ENCODE data around the gene DYNC1LI1.

The DYNC1LI1 gene

DNA sequence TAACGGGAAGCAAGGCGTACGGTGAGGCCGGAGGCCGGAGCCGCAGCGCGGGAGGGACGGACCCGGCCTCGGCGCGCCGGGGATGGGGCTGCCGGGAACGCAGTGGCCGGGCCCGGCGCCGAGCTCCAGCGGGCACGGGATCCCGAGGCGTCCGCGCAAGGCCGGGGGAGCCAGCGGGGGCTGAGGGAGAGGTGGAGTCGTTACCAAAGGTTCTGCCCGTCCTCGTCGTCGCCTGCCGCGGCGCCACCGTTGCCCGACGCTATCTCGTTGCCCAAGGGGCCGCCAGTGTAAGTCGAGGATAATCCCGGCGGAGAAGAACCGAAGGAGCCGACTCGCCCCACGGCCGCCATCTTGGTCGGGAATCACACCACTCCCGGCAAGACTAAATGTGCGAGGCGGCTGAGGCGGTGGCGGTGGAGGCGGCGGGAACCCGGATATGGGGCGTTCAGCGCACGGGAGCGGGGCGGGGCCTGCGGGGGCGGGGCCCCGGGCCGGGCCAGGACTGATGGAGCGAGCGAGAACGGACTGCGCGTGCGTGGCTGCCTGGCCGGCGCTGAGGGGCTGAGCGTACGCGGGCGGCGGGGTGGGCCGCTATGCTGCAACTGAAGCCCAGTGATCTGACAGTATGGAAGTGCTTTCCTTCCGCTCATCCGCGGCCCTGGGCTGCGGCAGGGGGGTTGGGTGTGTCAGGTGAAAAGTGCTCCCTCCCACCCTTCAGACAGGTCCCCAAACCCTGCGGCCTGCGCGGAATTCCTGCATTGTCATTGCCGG, at the start of gene DYNC1LI1:
Gene DYNC1LI1 (minus strand): TSS at position 438 of the 771 bp plus-strand sequence. CDS start 88 bp downstream, at position 350.
- peak; percentile 95 for DNase-seq (ENCODE audit: low spot score)

DNA sequence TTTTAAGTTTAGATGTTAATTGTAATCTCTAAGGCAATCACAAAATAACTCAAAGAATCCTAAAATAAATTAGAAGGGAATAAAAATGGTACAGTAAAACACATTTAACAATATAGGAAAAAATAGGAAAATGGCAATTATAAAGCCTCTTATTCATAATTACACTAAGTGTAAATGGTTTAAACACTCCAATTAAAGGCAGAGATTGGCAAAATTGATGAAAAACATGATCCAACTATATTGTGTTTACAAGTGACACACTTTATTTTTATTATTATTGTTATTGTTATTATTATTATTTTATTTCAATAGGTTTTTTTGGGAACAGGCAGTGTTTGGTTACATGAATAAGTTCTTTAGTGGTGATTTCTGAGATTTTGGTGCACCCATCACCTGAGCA, 48.7 kb upstream of the DYNC1LI1 start:
- DNase-seq (ENCODE audit: low spot score): no peak

- DNase-seq (ENCODE audit: low spot score): no peak
Observed at GRCh38 chr3:32616267-32616962, 45.8 kb upstream of the DYNC1LI1 start.

GRCh38 chr3:32614956-32615355, 44.3 kb upstream of the DYNC1LI1 start:
- no peak for DNase-seq (ENCODE audit: low spot score)

- no peak for DNase-seq (ENCODE audit: low spot score)
Observed at GRCh38 chr3:32613183-32613582, 42.5 kb upstream of the DYNC1LI1 start.

DNA sequence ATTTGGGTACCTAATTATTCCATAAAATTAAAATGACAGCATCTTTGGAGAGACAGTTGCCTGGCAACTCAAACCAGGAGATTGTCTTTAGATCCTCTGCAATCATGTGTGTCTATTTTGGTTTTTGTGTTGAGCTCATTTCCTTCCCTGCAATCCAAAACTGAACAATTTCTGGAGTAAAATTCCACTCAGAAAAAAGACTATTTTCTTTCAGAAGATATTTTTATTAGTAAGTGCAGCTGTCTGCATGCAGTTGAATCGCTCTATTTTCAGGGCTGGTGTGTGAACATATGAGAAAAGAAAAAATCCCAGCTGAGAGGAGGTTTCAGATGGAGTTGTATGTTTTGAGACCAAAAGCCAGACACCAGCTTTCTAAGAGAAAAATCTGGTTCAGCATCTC, 41.9 kb upstream of the DYNC1LI1 start:
- no peak for DNase-seq (ENCODE audit: low spot score)

DNA sequence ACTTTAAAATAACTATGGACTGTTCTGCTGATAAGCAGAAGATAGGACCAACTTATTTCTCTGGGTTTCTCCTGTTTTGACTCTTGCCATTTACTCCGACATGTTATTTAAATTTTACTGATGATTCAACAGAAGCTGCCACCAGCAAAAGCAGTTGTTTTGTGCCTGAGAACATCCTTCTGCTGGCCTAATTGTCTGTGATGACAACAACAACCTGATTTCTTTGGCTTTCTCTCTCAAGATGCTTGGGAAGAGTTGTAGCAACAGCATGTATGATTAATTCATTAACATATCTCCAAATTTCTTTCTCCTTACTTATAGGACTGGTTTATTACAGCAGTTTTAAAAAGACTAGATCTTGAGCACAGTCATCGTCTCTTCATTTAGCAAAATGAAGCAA, 36.9 kb upstream of the DYNC1LI1 start:
- DNase-seq (ENCODE audit: low spot score): no peak

GRCh38 chr3:32606960-32607359, 36.3 kb upstream of the DYNC1LI1 start:
- DNase-seq (ENCODE audit: low spot score): no peak

- no peak for DNase-seq (ENCODE audit: low spot score)
Observed at GRCh38 chr3:32606277-32606676, 35.6 kb upstream of the DYNC1LI1 start.

DNA sequence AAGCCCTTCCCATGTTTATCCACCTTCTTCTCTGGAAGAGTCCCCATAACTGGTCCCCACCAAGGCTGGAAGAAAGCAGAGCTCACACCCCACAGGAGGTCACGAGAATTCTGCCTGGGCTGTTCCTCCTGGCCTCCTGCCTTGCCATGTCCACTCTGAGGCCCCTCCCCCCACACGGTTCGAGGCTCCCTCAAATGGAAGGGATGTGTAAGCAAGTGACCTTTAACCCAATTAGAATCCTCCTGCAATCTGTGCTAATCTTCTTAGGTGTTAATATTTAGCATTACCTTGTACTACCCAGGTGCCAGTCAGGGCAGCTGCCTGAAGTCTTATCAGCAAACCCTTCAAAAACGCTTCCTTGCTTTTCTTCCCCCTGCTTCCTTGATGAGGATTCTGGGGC, 32.4 kb upstream of the DYNC1LI1 start:
- no peak for DNase-seq (ENCODE audit: low spot score)

DNA sequence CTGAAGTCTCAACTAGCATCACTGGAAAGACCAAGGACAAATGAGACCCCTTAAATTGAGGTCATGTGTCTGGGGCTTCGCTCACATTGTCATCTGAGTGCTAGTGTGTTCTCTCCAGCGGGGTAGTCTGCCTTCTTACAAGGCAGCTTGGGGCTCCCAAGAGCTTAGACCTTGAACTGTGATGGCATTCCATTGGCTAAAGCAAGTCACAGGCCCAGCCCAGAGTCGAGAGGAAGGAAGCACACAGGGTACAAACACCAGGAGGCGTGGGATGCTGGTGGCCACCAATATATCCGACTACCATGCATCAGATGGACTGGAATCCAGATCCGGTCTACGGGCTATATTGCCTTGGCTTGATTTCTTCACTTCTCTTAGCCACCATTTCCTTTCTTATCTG, 31.5 kb upstream of the DYNC1LI1 start:
- DNase-seq (ENCODE audit: low spot score): no peak

GRCh38 chr3:32601722-32602121, 31.1 kb upstream of the DYNC1LI1 start:
- DNase-seq (ENCODE audit: low spot score): no peak

DNA sequence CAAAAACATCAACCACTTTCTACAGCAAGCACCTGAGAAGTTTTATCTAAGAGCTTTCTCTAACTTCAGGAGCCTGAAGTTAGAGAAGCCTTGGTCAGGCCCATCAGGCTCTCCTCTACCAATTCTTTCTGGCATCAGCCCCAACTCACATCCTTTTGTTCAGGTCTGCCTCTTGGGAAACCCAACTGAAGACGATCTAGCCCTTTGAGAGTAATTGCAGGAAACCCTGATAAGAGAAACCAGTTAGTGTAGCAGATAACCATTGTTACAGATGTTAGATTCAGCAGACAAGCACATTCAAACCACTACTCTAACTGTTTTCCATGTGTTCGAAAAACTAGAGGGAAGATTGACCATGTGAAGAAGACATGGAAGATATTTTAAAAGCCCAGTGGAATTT, 27.0 kb upstream of the DYNC1LI1 start:
- DNase-seq (ENCODE audit: low spot score): no peak

- DNase-seq (ENCODE audit: low spot score): no peak
Observed at GRCh38 chr3:32596909-32597369, 26.3 kb upstream of the DYNC1LI1 start.

DNA sequence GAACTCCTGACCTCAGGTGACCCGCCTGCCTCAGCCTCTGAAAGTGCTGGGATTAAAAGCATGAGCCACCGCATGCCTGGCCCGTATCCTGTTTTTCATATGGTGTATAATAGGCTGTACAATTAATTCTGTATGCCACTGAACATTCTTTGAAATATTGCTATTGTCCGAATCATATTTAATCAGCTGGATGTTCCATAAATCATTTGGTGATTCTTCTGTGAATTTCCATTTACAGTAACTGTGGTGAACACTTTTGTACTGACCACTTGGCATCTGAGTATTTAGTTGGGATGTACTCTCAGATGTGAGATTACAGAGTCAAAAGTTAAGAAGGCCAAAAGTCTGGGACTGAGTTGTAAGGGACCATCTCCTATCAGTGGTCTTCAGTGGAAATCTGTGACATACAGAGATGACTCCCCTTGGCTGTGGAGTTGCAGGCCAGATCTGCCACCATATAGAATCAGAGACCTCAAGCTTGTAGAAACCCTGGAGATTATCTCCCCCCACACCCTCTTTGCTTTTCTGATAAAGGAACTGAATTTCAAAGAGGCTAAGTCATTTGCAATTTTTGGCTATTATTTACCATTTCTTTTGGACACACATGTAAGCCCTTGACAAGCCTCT, 25.7 kb upstream of the DYNC1LI1 start:
- DNase-seq (ENCODE audit: low spot score): no peak

DNA sequence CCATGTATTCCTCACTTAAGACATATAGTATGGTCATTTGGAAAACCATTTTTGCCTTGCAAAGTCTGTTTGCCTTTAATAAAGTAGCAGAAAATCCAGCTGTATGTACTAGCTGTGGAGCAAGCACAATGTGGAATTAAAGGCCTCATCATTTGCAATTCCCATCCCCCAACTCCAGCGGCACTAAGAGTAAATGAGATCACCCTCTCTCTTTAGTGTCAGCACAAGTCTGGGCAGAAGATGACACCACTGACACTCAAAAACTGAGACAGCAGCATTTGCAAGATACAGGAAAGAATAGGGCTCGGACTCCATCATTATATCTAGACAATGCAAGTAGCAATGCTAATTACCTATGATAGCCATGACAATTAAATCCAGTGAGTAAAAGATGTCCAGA, 24.7 kb upstream of the DYNC1LI1 start:
- DNase-seq (ENCODE audit: low spot score): no peak

DNA sequence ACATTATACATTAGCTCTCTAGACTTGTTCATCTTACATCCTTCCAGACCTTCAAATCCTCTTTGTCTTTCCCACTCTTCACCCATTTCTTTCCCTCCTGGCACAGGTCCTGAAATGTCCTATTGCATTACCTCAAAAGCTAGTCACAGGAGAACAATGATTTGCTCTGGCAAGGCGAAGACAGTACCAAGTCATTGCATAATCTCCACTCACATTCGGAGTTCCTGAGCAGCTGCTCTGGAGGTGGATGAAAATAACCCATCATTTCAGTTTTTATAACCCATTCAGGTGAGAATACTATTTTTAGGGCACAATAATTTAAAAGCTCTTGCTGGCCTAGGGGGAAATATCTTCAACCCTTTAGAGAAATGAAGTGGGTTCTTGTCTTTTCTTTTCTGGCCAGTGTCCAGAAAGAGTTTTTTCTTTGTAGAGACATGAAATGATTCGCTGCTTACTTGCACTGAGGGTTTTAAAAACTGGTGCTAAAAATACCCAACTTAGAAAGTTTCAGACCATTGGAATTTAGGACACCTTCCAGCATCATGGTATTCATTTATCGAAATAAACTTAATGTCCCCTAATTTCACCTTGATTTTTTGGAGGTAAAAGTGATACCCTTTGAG, 23.4 kb upstream of the DYNC1LI1 start:
- no peak for DNase-seq (ENCODE audit: low spot score)

GRCh38 chr3:32592696-32593353, 22.2 kb upstream of the DYNC1LI1 start:
- no peak for DNase-seq (ENCODE audit: low spot score)

GRCh38 chr3:32592011-32592410, 21.4 kb upstream of the DYNC1LI1 start:
- no peak for DNase-seq (ENCODE audit: low spot score)

DNA sequence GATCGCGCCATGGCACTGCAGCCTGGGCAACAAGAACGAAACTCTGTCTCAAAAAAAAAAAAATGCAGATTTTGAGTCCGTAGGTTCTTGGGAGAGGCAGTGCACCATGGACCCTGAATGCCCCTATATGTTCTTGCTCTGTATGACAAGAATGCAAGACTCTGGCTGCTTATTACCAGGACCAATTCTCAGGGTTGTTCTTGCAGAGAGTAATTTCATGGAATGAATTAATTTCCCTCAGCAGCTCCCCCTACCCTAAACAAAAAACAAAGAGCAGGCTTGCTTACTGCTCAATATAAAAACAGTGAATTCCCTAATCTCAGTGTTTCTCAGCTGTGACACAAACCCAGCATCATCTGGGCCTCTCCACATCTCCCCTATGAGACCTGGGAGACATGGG, 20.5 kb upstream of the DYNC1LI1 start:
- DNase-seq (ENCODE audit: low spot score): no peak

GRCh38 chr3:32586356-32586755, 15.7 kb upstream of the DYNC1LI1 start:
- no peak for DNase-seq (ENCODE audit: low spot score)

GRCh38 chr3:32584660-32585059, 14.0 kb upstream of the DYNC1LI1 start:
- DNase-seq (ENCODE audit: low spot score): no peak
